22Rv1 (cell line): ENCODE measurements around the gene SLC2A11.

Source experiments
- CTCF ChIP-seq: fragments of 450-650 bp; IDR thresholded peaks from 2 replicates; pipeline ENCODE4 v1.5.1; 2017; ENCODE audit warnings: mild to moderate bottlenecking
- ZFX ChIP-seq: fragments of 450-650 bp; IDR thresholded peaks from 2 replicates; pipeline ENCODE4 v1.6.1; 2017; ENCODE audit warnings: antibody characterized with exemption, borderline replicate concordance

GRCh38 chr22:23898006-23898974 lies 40.6 kb downstream of the SLC2A11 start:
- TF ChIP-seq CTCF (no peak), ZFX (no peak)
